ENCODE measurements around the gene PIGC.

Gene PIGC

GRCh38 chr1:172429331-172430127 lies 14.3 kb downstream of the PIGC start:
- no peak for DNase-seq (ENCODE audit: low read depth)

DNA sequence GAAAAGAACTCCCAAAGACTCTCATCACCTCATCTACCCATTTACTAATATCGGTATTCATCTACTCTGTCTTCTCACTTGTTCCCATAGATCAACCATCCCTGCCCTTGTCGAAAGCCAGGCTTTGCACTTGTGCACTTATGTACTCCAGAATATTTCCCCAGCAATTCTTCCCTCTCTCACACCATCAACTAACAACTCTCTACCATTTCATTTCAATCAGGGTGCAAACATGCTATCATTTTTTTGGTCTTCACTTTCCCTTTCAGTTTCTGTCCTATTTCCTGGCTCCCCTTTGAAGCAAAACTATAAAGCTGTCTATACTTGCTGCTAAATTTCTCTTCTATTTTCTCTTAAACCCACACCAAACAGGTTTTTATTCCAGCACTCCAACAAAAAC lies 16.7 kb downstream of the PIGC start:
- no peak for DNase-seq (ENCODE audit: low read depth)

DNA sequence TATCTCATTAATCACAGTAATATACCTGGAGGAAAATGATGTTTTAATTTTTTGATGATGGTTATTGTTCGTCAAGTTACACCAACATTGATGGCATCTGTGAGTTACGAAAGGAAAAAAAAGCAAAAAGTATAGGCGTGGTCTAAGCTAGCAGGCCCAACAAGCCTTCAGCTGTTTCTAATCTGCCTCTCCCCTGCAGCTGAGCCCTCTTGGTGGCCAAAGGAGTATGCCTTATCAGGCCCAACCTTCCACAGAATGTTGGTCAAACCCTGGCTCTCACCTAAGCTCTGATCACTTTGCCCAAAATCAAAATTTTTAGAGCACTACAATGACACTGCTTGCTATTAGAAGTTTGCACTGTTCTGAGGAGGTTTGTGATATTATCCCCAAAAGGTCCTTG lies 18.5 kb downstream of the PIGC start:
- no peak for DNase-seq (ENCODE audit: low read depth)

DNA sequence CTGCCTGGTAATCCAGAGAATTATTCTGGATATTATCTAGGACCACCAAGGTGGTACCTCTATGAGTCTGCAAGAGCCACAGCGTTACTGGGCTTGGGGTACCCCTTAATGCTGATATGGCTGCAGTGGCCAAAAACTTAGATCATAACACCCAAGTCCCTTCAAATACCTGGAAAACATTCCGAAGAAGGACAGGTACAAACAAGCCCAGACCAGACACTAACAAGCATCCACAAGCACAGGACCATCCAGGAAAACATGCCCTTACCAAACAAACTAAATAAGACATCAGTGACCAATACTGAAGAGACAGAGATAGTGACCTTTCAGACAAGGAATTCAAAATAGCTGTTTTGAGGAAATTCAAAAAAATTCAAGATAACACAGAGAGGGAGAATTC lies 20.5 kb downstream of the PIGC start:
- no peak for DNase-seq (ENCODE audit: low read depth)

DNA sequence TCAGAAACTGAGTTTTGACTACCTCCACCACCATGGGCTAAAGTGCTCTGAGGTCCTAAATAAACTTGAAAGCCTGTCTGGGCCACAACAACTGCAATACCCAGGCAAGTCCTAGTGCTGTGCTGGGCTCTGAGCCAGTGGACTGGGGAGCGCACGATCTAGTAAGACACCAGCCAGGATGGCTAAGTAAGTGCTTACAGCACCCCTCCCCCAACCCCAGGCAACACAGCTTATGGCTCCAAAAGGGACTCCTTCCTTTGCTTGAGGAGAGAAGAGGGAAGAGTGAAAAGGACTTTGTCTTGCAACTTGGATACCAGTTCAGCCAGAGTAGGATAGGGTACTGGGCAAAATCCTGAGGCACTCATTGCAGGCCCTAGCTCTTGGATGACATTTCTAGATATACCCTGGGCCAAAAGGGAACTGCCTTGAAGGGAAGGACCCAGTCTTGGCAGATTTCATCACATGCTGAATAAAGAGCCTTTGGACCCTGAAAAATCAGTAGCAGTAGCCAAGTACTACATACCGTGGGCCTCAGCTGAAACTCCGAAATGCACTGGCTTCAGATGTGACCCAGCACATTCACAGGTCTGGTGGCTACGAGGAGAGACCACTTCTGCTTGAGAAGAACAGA lies 21.8 kb downstream of the PIGC start:
- DNase-seq (ENCODE audit: low read depth) = no peak

- DNase-seq (ENCODE audit: low read depth) = no peak
Observed at GRCh38 chr1:172420385-172420784, 23.5 kb downstream of the PIGC start, which contains the start of gene C1orf105. C1orf105 (plus strand) TSS chr1:172420685; CDS start chr1:172420886, 201 bp downstream.

DNA sequence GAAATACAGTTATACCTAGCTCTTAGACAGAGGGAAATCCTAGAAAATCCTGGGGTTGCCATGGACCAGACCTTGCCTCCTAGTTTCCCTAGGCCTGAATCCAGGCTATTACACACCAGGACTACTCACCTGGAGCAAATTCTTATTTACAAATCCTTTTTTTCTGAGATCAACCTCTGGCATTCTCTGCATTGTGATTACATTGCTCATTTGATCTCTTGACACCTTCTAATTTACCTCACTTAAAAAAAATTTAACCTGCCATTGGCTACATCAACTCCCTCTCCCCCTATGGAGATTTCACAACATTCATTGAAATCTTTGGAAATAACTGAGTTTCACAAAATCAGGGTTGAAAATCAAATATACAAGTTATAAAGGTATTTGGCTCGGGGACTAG lies 26.3 kb downstream of the PIGC start:
- no peak for DNase-seq (ENCODE audit: low read depth)

DNA sequence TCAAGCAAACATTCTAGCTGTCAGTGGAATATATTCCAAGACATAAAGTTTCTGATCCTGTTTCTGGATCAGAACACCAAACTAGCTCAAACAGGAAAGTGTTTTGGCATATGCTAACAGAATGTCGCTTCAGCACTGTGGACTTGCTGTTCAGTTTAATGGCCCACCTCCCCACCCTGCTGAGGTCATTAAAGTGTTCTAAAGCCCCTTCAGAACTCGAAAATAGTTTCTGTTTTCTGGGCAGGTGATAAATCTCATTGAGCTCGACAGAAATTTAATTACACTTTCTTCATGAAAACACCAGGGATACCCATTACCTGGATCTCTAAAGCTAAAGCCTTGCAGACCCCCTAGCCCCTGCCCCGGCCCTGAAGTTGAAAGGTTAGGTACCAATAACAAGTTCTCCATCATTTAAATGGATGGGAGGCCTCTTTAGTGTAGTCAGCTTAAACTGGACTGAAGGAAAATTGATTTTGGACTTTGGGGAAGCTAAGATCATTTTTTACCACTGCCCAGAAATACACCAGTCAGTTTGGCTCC lies 27.3 kb downstream of the PIGC start:
- DNase-seq (ENCODE audit: low read depth) = no peak

DNA sequence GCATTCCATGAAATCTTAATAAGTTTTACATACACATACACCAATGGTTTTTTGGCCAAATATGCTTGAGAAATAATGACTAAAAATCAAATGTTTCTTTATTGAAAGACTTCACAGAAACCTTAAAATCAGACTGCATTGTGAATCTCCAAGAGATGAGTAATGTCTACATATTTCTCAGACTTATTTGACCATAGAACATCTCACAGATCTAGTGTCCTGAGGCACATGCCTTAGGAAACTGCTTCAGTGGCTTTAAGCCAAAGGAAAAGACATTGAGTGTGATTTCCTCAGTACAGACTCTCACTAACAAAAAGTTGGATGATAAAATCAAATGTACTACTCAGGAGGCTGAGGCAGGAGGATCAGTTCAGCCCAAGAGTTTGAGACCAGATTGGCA lies 29.5 kb downstream of the PIGC start:
- DNase-seq (ENCODE audit: low read depth) = no peak

GRCh38 chr1:172411791-172412338 lies 32.0 kb downstream of the PIGC start:
- no peak for DNase-seq (ENCODE audit: low read depth)

DNA sequence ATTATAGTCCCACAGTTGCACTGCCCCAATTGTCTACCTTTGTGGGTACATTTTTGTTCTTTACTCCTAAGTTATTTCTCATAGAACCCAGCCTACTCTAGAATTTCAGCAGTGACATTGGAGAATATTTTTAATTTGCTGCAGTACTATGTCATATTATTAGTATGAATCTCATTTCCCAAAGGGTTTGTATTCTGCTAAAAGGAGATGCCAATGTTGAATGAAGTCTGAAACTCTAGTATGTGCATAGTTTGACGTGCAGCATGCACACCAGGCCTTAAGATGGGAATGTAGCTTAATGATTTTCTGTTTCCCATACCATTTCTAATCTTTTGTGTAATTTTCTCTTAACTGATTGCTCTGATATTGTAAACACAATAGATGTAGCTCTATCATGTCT lies 33.8 kb downstream of the PIGC start:
- DNase-seq (ENCODE audit: low read depth) = no peak

- DNase-seq (ENCODE audit: low read depth) = no peak
Observed at GRCh38 chr1:172408958-172409357, 34.9 kb downstream of the PIGC start.

GRCh38 chr1:172406968-172407367 lies 36.9 kb downstream of the PIGC start:
- no peak for DNase-seq (ENCODE audit: low read depth)

- no peak for DNase-seq (ENCODE audit: low read depth)
Observed at GRCh38 chr1:172405912-172406311, 38.0 kb downstream of the PIGC start.

- no peak for DNase-seq (ENCODE audit: low read depth)
Observed at GRCh38 chr1:172404121-172404520, 39.7 kb downstream of the PIGC start.

- DNase-seq (ENCODE audit: low read depth) = no peak
Observed at GRCh38 chr1:172402878-172403569, 40.8 kb downstream of the PIGC start.

DNA sequence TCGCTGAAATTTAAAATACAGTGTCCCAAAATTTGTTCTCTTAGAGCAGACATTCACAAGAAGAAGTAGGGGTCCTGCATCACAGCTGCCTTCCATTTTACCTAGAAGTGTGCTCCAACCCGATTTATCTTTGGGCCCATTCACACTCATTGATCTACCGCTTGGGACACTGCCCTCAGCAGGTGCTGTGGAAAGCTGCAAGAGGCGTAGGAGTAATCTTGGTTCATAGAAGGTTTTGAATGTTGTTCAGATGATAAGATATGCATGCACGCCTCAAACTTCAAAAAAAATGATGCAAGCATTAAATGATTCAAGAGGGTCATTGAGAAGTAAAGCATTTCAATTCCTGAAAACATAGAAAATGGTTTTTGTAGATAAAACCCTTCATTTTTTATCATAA lies 42.0 kb downstream of the PIGC start:
- DNase-seq (ENCODE audit: low read depth) = no peak

GRCh38 chr1:172401477-172401876 lies 42.4 kb downstream of the PIGC start:
- DNase-seq (ENCODE audit: low read depth) = no peak

- DNase-seq (ENCODE audit: low read depth) = no peak
Observed at GRCh38 chr1:172400722-172401105, 43.2 kb downstream of the PIGC start.

DNA sequence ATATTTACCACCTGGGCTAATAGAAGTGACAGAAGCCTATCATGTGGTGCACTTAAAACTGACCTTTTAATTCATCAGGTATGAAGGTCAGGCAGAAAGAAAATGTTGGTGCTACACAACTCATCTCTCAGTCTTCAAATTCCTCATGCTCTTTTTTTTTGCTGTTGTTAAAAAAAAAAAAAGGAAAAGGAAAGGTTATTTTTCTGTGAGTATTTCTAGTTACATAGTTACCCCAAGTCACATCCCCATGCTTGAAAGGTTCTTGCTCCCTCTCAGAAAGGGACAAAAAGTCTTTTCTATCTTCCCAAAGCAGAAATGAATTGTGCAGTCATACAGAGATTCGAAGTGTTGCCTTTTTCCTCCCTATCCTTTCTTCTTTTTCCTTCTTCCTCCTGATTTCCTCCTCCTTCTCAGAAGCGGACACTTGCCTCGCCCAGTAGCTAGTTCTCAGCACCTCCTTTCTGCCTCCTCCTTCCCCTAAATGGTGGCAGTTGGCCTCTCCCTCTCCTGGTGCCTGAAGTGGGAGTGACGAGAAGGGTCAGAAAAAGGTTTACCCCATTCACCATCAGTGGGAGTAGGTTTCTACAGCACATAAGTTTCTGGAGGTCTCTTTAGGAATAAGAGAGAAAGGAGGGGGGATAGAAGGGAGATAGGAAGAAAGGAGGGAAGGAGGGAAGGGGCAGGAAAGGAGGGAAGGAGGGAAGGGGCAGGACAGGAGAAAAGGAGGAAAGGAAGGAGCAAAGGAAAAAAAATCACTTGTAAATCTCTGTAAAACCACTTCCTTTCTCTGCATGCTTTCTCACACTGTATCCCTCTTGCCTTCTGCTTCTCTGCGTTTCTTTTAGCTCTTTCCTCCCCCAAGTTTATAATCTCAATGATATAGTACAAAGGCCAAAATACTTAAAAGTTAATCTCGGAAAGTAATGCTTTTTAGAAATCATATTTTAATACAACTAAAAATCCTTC lies 43.8 kb downstream of the PIGC start:
- DNase-seq (ENCODE audit: low read depth) = no peak

DNA sequence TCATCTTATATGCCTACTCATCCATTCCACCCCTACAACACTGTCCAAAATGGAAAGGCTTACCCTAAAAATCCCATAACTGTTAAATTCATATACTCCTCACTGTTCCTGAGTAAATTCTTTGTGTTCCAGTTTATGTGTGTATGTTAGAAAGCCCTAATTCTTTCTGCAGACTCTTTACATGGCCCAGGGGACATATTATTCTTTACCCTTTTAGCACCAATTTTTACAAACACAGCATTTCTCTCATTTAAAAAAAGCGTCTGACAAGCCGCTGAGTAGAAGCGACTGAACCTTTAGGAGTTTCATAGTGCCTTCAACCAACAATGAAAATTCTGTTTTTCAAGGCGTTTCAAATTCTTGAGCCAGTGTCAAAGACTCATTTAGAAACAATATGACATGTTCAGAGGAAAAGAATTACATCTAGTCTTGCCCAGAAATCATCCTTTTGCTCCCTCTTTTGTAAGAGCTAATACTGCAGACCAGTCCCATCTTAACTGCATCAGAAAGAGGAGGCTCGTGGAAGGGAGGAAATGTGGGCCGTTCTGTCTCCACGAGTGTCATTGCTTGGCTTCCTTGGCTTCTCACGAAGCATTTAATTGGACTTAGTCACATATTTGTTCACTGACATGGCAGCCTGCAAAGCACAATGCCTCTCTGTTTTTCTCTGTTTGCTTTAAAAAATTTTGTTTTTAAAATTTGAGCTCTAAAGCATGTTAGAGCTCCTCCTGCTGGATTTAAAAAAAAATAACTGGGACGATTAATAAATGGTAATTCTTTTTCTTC lies 44.7 kb downstream of the PIGC start:
- DNase-seq (ENCODE audit: low read depth) = no peak
